Small intestine (tissue), 16 donors: ENCODE results near the gene FAM133A. TPM values are rescaled to one million over a fixed set of nuclear protein-coding genes. Genes with fewer than 3 reads are reported as not detected.

Source experiments
- DNase-seq, 2 donors: peaks; one replicate each; pipeline versions ENCODE4 v3.0.0 to v3.0.0-alpha.2; 2013
- FAIRE-seq: peaks from 2 replicates; lab custom pipeline; 2012; peaks lifted over from hg19 to GRCh38; lab: Jason Lieb, UNC
- H3K27ac ChIP-seq, 3 donors: one replicate each; pipeline ENCODE4 v1.5.1; 2013; ENCODE audit warnings: low read length in 2 of 3, mild to moderate bottlenecking in 2 of 3, control low read depth in 1 of 3, inconsistent platforms in 1 of 3, low read depth in 1 of 3, moderate library complexity in 1 of 3
- H3K27me3 ChIP-seq, 3 donors: one replicate each; pipeline ENCODE4 v1.6.1; 2013; ENCODE audit warnings: low read length in 3 of 3, inconsistent platforms in 1 of 3; ENCODE audit not compliant: control insufficient read depth in 3 of 3, insufficient read depth in 3 of 3
- H3K36me3 ChIP-seq, 3 donors: one replicate each; pipeline ENCODE4 v1.6.1; 2013; ENCODE audit warnings: low read length in 3 of 3, inconsistent platforms in 1 of 3, low read depth in 1 of 3, mild to moderate bottlenecking in 1 of 3, moderate library complexity in 1 of 3; ENCODE audit not compliant: control insufficient read depth in 3 of 3, insufficient read depth in 2 of 3
- H3K4me1 ChIP-seq, 3 donors: one replicate each; pipeline ENCODE4 v1.6.1; 2013; ENCODE audit warnings: low read length in 2 of 3, inconsistent platforms in 1 of 3, low read depth in 1 of 3, mild to moderate bottlenecking in 1 of 3, moderate library complexity in 1 of 3; ENCODE audit not compliant: control insufficient read depth in 3 of 3, insufficient read depth in 2 of 3
- H3K4me3 ChIP-seq, 3 donors: one replicate each; pipeline ENCODE4 v1.5.1; 2013; ENCODE audit warnings: low read length in 3 of 3, control low read depth in 1 of 3, inconsistent platforms in 1 of 3, low read depth in 1 of 3, mild to moderate bottlenecking in 1 of 3, moderate library complexity in 1 of 3
- H3K9me3 ChIP-seq, 2 donors: one replicate each; pipeline ENCODE4 v1.6.1; 2013; ENCODE audit warnings: low read depth in 1 of 2, low read length in 1 of 2; ENCODE audit not compliant: control insufficient read depth in 2 of 2, insufficient read depth in 1 of 2
- WGBS, 3 donors: extraction: QIAGEN DNeasy Blood & Tissue Kit; methylation state at CpG; one replicate each; pipeline ENCODE4 v1.1.7; 2013; 5-methylcytosine and 5-hydroxymethylcytosine counted together
- long read RNA-seq, 10 donors: transcript quantifications; one replicate each; lab custom pipeline, GENCODE V29; 2026
- polyA plus RNA-seq, 4 donors: library from polyadenylated mRNA; stranded (reverse) in 3 of 4; unstranded in 1 of 4; fragments of 200-250 nt in 3 of 4; fragments of 120-200 nt in 1 of 4; gene quantifications; one replicate each; pipeline versions ENCODE4 v1.2.1 to v1.2.3, GENCODE V29; 2013
- donor health status: healthy with polysubstance abuse.
- donor health status: control.
- donor health status: control.
- donor health status: Bipolar disorder and iron deficiency.
- donor health status: healthy.

The FAM133A gene
- under 1 TPM in 2 of 4 donors, not detected in 2; 0.01 to 0.15 TPM for polyA plus RNA-seq
- long read RNA-seq, donor 1: 0 reads
- long read RNA-seq, donor 2: 0 reads
- long read RNA-seq, donor 3: 0 reads
- long read RNA-seq, donor 4: 0 reads
- long read RNA-seq, donor 5: 0 reads
- long read RNA-seq, donor 6: 0 reads
- long read RNA-seq, donor 7: 0 reads
- long read RNA-seq, donor 8: 0 reads
- long read RNA-seq, donor 9: 0 reads
- long read RNA-seq, donor 10: 0 reads

DNA sequence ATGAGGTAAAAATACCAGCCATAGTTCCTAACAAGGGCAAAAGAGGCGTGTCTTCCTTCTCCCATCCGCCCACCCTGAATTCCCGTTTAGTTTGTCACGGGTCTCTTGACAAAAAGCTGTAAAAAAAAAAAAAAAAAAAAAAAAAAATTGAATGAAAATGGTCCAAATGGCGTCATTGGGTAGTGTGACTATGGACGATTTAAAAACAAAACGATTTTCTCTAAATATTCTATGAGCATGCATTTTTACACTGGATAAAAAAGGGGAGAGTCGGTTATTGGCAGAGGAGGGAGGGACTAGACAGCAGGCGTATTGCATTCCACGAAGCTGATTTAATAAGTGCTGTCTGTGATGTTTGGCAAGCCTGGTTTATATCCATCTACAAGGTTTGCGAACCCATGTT is at the start of gene FAM133A:
Gene FAM133A, plus strand, starts transcription at position 338 of the 403 bp plus-strand sequence. CDS start 35,214 bp downstream, outside the sequence.
- Histone ChIP-seq H3K27ac (peak within 1 kb of the TSS in 2 of 3 donors; percentile 38 to 47), H3K4me3 (peak within 1 kb of the TSS in 1 of 3 donors; percentile 45), H3K36me3 (no peaks in the 10 kb centered on the region), H3K27me3 (no peaks in the 10 kb centered on the region), H3K4me1 (no peaks in the 10 kb centered on the region), H3K9me3 (no peaks in the 10 kb centered on the region)
- FAIRE-seq: no peak
- 2 to 12% (median 12%) methylated on average over 11 of the region's 11 CpGs for WGBS, 3 donors
- no peak for DNase-seq

GRCh38 chrX:93637591-93637990 is 36.4 kb upstream of the FAM133A start:
- FAIRE-seq (no peak), DNase-seq (no peak)
- Histone ChIP-seq H3K27ac (no peak overlapping the region), H3K9me3 (peaks cover 0 to 3% of the 10 kb centered on the region in 2 donors), H3K4me1 (no peaks in the 10 kb centered on the region), H3K4me3 (no peak overlapping the region), H3K27me3 (no peaks in the 10 kb centered on the region), H3K36me3 (no peaks in the 10 kb centered on the region)
- 86 to 92% (median 90%) methylated on average over 2 of the region's 2 CpGs for WGBS, 3 donors

- H3K27me3 ChIP-seq: no peaks in the 10 kb centered on the region
- H3K36me3 ChIP-seq: no peaks in the 10 kb centered on the region
- no peak for FAIRE-seq
- DNase-seq: no peak
- H3K27ac ChIP-seq: no peak overlapping the region
- H3K9me3 ChIP-seq: no peaks in the 10 kb centered on the region
- H3K4me3 ChIP-seq: no peak overlapping the region
- 66 to 83% (median 79%) methylated on average over 1 of the region's 1 CpG for WGBS, 3 donors
- H3K4me1 ChIP-seq: no peaks in the 10 kb centered on the region
Measured at GRCh38 chrX:93649381-93649780, 24.6 kb upstream of the FAM133A start.

- Histone ChIP-seq H3K27me3 (no peaks in the 10 kb centered on the region), H3K36me3 (no peaks in the 10 kb centered on the region), H3K4me3 (no peak overlapping the region), H3K9me3 (no peaks in the 10 kb centered on the region), H3K4me1 (no peaks in the 10 kb centered on the region), H3K27ac (no peak overlapping the region)
- WGBS, 3 donors: 90 to 92% (median 91%) methylated on average over 7 of the region's 7 CpGs
- FAIRE-seq: no peak
- no peak for DNase-seq
Measured at GRCh38 chrX:93660575-93660974, 13.4 kb upstream of the FAM133A start.

- no peak for FAIRE-seq
- WGBS, 3 donors: 2 to 11% (median 9%) methylated on average over 38 to 51 of the region's 51 CpGs
Measured at GRCh38 chrX:93673056-93673868, 744 bp upstream of the FAM133A start, which contains the start of gene NAP1L3. Gene NAP1L3, minus strand, starts transcription at chrX:93673578. Its CDS starts 274 bp downstream, at chrX:93673304.

GRCh38 chrX:93695981-93696380 is 22.0 kb downstream of the FAM133A start:
- H3K4me3 ChIP-seq: no peak overlapping the region
- no peaks in the 10 kb centered on the region for H3K27me3 ChIP-seq
- 89 to 93% (median 89%) methylated on average over 6 of the region's 6 CpGs for WGBS, 3 donors
- DNase-seq: no peak
- no peaks in the 10 kb centered on the region for H3K36me3 ChIP-seq
- no peak for FAIRE-seq
- no peak overlapping the region for H3K27ac ChIP-seq
- no peaks in the 10 kb centered on the region for H3K4me1 ChIP-seq
- H3K9me3 ChIP-seq: no peaks in the 10 kb centered on the region

More at GRCh38 chrX:93673056-93673868, 744 bp upstream of the FAM133A start, which contains the start of gene NAP1L3:
- no peaks in the 10 kb centered on the region for H3K36me3 ChIP-seq
- peak within 1 kb of the TSS in 2 of 3 donors; percentile 38 to 47 for H3K27ac ChIP-seq
- no peaks in the 10 kb centered on the region for H3K27me3 ChIP-seq
- H3K9me3 ChIP-seq: no peaks in the 10 kb centered on the region
- H3K4me3 ChIP-seq: peak within 1 kb of the TSS in 1 of 3 donors; percentile 45
- H3K4me1 ChIP-seq: no peaks in the 10 kb centered on the region
- DNase-seq: peak in 1 of 2 donors; percentile 42

- Histone ChIP-seq H3K9me3 (no peaks in the 10 kb centered on the region), H3K27ac (no peak overlapping the region), H3K4me3 (no peak overlapping the region), H3K27me3 (no peaks in the 10 kb centered on the region), H3K4me1 (no peaks in the 10 kb centered on the region), H3K36me3 (no peaks in the 10 kb centered on the region)
- WGBS, 3 donors: 64 to 74% (median 70%) methylated on average over 2 of the region's 2 CpGs
- FAIRE-seq (no peak), DNase-seq (no peak)
Measured at GRCh38 chrX:93703701-93704100, 29.7 kb downstream of the FAM133A start.

DNA sequence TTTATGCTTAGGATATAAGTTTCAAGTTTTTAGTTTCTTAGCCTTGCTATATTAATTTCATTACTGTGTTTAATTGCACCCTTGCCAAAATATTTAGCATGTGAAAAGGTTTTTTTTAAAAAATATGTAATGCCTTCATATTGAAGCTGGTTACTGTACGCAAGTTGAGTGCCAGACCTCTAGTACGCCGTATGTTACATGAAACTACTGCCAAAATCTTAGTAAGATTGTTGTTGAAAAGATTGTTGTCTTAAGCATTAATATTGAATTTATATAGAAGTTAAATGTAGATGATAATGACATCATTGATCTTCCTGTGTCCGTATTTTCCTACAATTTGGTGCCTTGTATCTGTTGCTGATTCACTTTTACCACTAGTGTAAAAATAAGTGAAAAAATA is 37.1 kb downstream of the FAM133A start:
- DNase-seq: no peak
- no peak overlapping the region for H3K4me3 ChIP-seq
- H3K4me1 ChIP-seq: no peaks in the 10 kb centered on the region
- no peak overlapping the region for H3K27ac ChIP-seq
- no peaks in the 10 kb centered on the region for H3K27me3 ChIP-seq
- no peak for FAIRE-seq
- H3K36me3 ChIP-seq: no peaks in the 10 kb centered on the region
- WGBS, 3 donors: 87 to 93% (median 91%) methylated on average over 4 of the region's 4 CpGs
- H3K9me3 ChIP-seq: no peaks in the 10 kb centered on the region
